Smooth muscle cell (in vitro differentiated cells): ENCODE data around the gene MINDY3. TPM values are rescaled to one million over a fixed set of nuclear protein-coding genes. Genes with fewer than 3 reads are reported as not detected.

ENCODE experiments used
- DNase-seq: peaks from one replicate; lab custom pipeline; 2025; ENCODE audit not compliant: unreplicated experiment; lab: John Stamatoyannopoulos, UW
- H2AFZ ChIP-seq: fragments of 200-600 bp; sonication (generic); 2 replicates; pipeline ENCODE4 v1.6.0; 2016; ENCODE audit warnings: antibody characterized with exemption, low read depth, mild to moderate bottlenecking
- H3F3A ChIP-seq: fragments of 200-600 bp; sonication (generic); 2 replicates; pipeline ENCODE4 v1.6.0; 2017; ENCODE audit warnings: antibody characterized with exemption, low read depth
- H3K27ac ChIP-seq: fragments of 200-600 bp; sonication (generic); 2 replicates; pipeline ENCODE4 v1.5.1; 2016; ENCODE audit warnings: low read depth, mild to moderate bottlenecking
- H3K27me3 ChIP-seq: fragments of 200-600 bp; sonication (generic); 2 replicates; pipeline ENCODE4 v1.6.1; 2016; ENCODE audit warnings: low read depth, mild to moderate bottlenecking
- H3K36me3 ChIP-seq: fragments of 200-600 bp; sonication (generic); 2 replicates; pipeline ENCODE4 v1.5.1; 2016; ENCODE audit warnings: low read depth
- H3K4me1 ChIP-seq: fragments of 200-600 bp; sonication (generic); 2 replicates; pipeline ENCODE4 v1.5.1; 2016; ENCODE audit warnings: low read depth
- H3K4me2 ChIP-seq: fragments of 200-600 bp; sonication (generic); 2 replicates; pipeline ENCODE4 v1.6.0; 2016; ENCODE audit warnings: mild to moderate bottlenecking
- H3K4me3 ChIP-seq: fragments of 200-600 bp; sonication (generic); 2 replicates; pipeline ENCODE4 v1.5.1; 2016; ENCODE audit warnings: mild to moderate bottlenecking
- H3K79me2 ChIP-seq: fragments of 200-600 bp; sonication (generic); 2 replicates; pipeline ENCODE4 v1.6.0; 2016; ENCODE audit warnings: low read depth, mild to moderate bottlenecking
- H3K9ac ChIP-seq: fragments of 200-600 bp; sonication (generic); 2 replicates; pipeline ENCODE4 v1.6.0; 2016; ENCODE audit warnings: low read depth
- H3K9me3 ChIP-seq: fragments of 200-600 bp; sonication (generic); replicated peaks from 2 replicates; pipeline ENCODE4 v1.5.1; 2016; ENCODE audit warnings: low read depth
- H4K20me1 ChIP-seq: fragments of 200-600 bp; sonication (generic); 2 replicates; pipeline ENCODE4 v1.6.0; 2016; ENCODE audit warnings: low read depth
- WGBS: methylation state at CpG from one replicate; pipeline ENCODE4 v1.1.7; 2016; ENCODE audit warnings: low lambda C conversion rate; 5-methylcytosine and 5-hydroxymethylcytosine counted together
- polyA plus RNA-seq: library from polyadenylated mRNA; unstranded; fragments of >200 nt; fragmentation: Nextera tagmentation; extraction: Ambion mirVana; gene quantifications from 2 replicates; pipeline ENCODE4 v1.2.1, GENCODE V29; 2016
- total RNA-seq: library from RNA; depleted of rRNA; stranded (reverse); fragments of >200 nt; gene quantifications from 2 replicates; pipeline ENCODE4 v1.2.3, GENCODE V29; 2014
- TF ChIP-seq, protein P1 (sequence below): fragments of 200-600 bp; sonication (generic); IDR thresholded peaks from 2 replicates; pipeline ENCODE4 v1.5.1; 2017; ENCODE audit warnings: borderline replicate concordance, mild to moderate bottlenecking, antibody characterized with exemption; ENCODE audit not compliant: insufficient read depth, poor library complexity, severe bottlenecking

MINDY3 gene
- total and polyA plus RNA-seq, 2 experiments from 2014 or later, result 16.9 to 32.2 TPM

DNA sequence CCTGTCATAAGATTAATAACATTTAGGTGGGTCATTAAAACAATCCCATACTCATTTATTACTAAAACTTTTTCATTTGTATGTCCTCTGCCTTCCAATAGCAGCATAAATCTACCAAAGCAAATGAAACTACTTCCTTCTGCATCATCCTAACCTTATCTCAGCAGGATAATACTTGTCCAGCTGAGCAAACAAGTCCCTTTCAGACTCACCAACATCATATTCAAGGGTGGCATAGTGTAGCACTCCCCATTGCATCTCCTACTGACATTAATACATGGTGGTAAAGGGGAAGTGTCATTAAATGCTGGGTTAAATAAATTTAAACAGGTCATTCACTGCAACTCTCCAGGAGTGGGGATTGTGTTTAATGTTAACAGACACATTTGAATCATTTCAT, 3.4 kb upstream of the MINDY3 start:
- no peak for DNase-seq
- Histone ChIP-seq H3K27ac (no peak overlapping the region), H3K79me2 (peaks cover 14% of the 10 kb centered on the region), H2AFZ (no peak overlapping the region), H3K27me3 (peaks cover 66% of the 10 kb centered on the region), H3K36me3 (no peaks in the 10 kb centered on the region), H3K4me1 (peaks cover 8% of the 10 kb centered on the region), H3K9ac (no peak overlapping the region), H3K4me3 (no peak overlapping the region), H3F3A (no peaks in the 10 kb centered on the region), H4K20me1 (no peaks in the 10 kb centered on the region), H3K9me3 (no peaks in the 10 kb centered on the region), H3K4me2 (no peak overlapping the region)
- TF ChIP-seq, protein P1, sequence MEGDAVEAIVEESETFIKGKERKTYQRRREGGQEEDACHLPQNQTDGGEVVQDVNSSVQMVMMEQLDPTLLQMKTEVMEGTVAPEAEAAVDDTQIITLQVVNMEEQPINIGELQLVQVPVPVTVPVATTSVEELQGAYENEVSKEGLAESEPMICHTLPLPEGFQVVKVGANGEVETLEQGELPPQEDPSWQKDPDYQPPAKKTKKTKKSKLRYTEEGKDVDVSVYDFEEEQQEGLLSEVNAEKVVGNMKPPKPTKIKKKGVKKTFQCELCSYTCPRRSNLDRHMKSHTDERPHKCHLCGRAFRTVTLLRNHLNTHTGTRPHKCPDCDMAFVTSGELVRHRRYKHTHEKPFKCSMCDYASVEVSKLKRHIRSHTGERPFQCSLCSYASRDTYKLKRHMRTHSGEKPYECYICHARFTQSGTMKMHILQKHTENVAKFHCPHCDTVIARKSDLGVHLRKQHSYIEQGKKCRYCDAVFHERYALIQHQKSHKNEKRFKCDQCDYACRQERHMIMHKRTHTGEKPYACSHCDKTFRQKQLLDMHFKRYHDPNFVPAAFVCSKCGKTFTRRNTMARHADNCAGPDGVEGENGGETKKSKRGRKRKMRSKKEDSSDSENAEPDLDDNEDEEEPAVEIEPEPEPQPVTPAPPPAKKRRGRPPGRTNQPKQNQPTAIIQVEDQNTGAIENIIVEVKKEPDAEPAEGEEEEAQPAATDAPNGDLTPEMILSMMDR, result no peak

DNA sequence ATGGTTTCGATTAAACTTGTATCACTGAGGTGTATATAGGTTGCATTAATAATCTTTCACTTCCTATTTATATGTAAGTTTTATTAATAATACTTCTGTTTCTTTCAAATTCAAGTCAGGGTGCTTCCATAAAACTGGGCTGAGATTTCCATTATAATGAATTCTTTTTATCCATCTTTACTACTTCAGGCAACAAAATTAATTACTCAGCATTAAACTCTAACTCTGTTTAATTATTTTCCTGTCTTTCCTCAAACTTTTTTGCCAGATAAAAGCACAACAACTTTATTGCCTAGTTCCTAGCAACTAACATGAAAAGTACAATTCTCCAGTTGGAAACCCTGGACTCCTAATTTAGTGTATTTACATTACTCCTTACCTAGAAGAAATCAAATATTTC, 3.0 kb upstream of the MINDY3 start:
- Histone ChIP-seq H3K9ac (no peak overlapping the region), H3K36me3 (no peaks in the 10 kb centered on the region), H2AFZ (no peak overlapping the region), H3K4me2 (no peak overlapping the region), H3K27ac (no peak overlapping the region), H3K9me3 (no peaks in the 10 kb centered on the region), H3K4me1 (peaks cover 8% of the 10 kb centered on the region), H4K20me1 (peaks cover 3% of the 10 kb centered on the region), H3F3A (no peaks in the 10 kb centered on the region), H3K79me2 (peaks cover 18% of the 10 kb centered on the region), H3K27me3 (peaks cover 62% of the 10 kb centered on the region), H3K4me3 (no peak overlapping the region)
- no peak for DNase-seq
- TF ChIP-seq, protein P1, result no peak
- WGBS, result 90% methylated on average over 1 of the region's 1 CpG

DNA sequence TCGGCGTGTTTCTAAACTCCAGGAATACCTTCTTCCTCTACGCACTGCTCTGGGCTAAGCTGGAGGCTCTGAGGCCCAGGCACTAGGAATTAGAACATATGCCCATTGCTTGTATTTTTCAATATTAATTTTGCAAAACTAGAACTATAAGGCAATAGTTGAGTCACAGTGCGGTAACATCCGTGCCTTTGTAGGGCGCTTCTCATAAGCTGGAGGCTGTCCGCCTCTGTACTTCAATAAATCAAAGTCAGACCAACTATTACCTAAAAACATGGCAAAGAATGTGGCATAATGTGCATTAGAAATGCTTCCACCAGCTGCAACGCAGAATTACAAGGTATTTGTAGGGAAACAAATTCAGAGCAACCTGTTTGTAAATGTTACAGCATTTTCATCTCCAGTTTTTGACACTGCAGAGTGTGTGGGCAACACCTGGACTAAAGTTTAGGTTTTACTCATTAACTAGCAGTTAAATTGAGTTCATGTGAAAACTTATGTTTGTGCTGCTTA, 440 bp upstream of the MINDY3 start:
- H3K4me3 ChIP-seq, result peak overlapping the region; percentile 99
- no peaks in the 10 kb centered on the region for H3K36me3 ChIP-seq
- peaks cover 8% of the 10 kb centered on the region for H3K4me1 ChIP-seq
- peak overlapping the region; percentile 99 for H2AFZ ChIP-seq
- TF ChIP-seq, protein P1, result no peak
- H4K20me1 ChIP-seq, result peaks cover 22% of the 10 kb centered on the region
- no peaks in the 10 kb centered on the region for H3F3A ChIP-seq
- H3K79me2 ChIP-seq, result peaks cover 37% of the 10 kb centered on the region
- peak overlapping the region; percentile 30 for H3K27ac ChIP-seq
- H3K9ac ChIP-seq, result no peak overlapping the region
- DNase-seq, result no peak
- peaks cover 36% of the 10 kb centered on the region for H3K27me3 ChIP-seq
- no peaks in the 10 kb centered on the region for H3K9me3 ChIP-seq
- H3K4me2 ChIP-seq, result peak overlapping the region; percentile 97
- WGBS, result 77% methylated on average over 8 of the region's 8 CpGs

DNA sequence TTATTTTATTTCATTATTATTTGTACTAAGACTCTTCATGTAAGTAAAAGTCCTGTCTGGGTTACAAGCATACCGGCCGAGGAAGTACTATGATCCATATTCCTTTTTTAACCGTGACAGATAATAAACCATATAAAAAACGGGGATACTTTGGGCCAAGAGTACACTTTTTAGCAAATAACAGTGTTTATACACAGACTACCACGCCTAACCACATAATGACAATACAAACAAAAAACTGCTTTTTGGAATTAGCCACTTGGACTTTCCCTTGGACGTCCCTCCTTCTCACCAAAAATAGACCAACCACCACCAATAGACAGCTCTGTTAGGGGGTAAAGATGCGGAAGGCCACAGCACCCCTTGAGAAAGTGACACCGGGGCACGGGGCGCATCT, 800 bp downstream of the MINDY3 start:
- peaks cover 47% of the 10 kb centered on the region for H3K79me2 ChIP-seq
- no peaks in the 10 kb centered on the region for H3K9me3 ChIP-seq

More for the DNA sequence above, 800 bp downstream of the MINDY3 start:
- Histone ChIP-seq H2AFZ (peak overlapping the region; percentile 99), H3K27me3 (peaks cover 24% of the 10 kb centered on the region), H3K27ac (no peak overlapping the region), H3F3A (no peaks in the 10 kb centered on the region), H3K9ac (peak overlapping the region; percentile 30), H3K4me2 (peak overlapping the region; percentile 97), H3K4me3 (peak overlapping the region; percentile 99), H3K4me1 (peaks cover 8% of the 10 kb centered on the region), H4K20me1 (peaks cover 33% of the 10 kb centered on the region), H3K36me3 (no peaks in the 10 kb centered on the region)
- DNase-seq, result no peak
- TF ChIP-seq, protein P1, result no peak
- 25% methylated on average over 10 of the region's 10 CpGs for WGBS
